HPDE6-E6E7 (cell line): ENCODE results near the gene CDPF1.

Experiments used
- DNase-seq: peaks from one replicate; pipeline ENCODE4 v3.0.0; 2011; ENCODE audit warnings: missing footprints; ENCODE audit errors: extremely low spot score

The CDPF1 gene

GRCh38 chr22:46256358-46256958 is 6.4 kb upstream of the CDPF1 start:
- peak; percentile 22 for DNase-seq

DNA sequence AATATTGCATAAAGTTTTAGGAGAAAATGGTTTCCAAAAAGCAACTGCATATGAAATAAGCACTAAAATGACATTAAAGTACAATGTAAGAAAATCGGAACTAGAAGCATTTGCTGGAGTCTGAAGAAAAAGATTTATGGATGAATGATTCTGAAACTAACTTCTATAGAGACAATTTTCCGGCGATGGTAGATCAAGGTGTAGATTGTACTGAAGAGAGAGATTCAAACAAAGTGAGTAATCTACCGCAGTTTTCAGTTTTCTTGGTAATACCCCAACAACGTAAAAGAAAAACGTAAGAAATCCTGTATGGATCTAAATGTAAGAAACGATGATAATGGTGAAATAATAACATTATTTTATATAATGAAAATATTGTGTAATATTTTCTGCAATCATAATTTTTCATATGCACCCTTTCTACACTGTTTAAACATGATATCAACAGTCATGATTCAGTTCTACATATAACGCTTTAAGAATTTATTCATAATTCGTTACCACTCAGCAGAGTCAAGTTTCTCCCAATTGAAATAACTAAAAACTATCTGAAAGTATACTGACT is 1.8 kb upstream of the CDPF1 start:
- DNase-seq: no peak

DNA sequence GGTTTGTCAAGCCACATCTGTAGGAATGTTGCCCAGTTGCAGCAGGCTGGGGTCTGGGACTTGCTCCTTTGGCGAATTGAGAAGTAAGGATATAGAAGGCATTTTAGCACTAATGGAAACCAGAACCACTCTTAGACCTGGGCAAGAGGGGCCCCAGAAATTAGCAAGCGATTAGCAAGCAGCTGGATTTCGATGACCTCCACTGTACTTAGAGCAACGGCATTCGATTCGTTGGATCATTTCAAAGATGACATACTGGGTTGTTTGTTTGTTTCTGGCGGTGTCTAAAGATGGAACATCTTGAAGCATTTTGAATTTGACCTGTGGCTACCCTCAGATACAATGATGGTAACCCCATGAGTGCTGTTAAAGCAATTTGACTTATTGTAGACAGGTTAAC is 1.2 kb upstream of the CDPF1 start:
- no peak for DNase-seq

DNA sequence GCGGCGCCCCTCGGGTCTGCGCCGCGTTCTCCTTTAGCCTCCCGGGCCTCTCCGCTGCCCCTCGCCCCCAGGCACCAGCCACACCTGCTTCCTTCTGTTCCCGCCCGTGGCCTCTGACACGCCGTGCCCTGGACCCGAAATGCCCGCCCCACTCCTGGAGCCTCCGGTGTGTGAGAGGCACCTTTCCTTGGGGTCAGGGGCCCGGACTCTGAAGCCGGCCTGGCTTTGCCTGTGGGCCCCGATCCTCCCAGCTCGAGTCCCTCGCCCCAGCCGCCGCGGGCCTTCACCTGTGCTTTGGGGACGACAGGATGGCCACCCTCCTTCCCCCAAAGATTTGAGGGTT is 661 bp upstream of the CDPF1 start:
- no peak for DNase-seq

DNA sequence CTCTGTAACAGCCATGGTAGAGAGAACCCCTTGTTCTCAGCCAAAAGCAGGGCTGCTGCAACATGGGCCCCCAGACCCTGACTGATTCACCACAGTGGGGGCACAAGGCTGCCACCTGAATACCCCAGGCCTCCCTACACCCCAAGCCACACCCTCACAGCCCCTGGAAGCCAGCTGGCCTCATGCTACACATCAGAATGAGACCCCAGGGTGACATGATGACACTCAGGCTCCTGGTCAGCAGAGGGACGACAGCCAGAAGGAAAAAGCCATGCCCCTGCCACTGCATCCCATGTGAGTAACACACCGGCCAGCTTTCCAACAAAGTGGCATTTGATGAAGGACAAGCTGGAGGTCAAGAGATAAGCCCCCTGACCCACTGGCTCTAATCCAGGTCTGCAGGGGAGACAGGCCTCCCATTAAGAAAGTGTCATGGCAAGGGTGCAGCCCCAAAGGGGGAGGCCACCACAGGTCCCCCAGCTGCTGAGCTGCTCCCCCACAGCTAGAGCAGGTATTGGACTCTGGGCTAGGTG is 2.6 kb downstream of the CDPF1 start:
- no peak for DNase-seq

- DNase-seq: no peak
These were observed 3.9 kb downstream of the CDPF1 start for GRCh38 chr22:46246178-46246577.

DNA sequence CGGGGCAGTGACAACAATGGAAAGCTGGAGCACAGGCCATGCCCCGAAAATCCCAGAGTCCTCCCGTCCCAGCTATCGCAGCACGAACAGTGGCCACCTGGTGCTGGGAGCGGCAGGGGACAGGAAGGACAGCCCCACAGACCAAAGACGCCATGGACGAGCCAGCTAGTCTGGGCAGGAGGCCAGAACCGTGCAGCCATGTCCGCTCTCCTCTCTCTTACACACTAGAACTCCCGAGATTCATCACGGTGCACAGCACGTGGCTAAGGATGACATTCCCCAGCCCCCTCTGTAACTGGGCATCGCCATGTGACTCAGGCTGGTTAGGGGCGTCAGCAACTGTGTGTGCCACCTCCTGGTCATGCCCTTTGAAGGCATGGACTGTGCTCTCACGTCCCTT is 4.6 kb downstream of the CDPF1 start:
- no peak for DNase-seq

DNA sequence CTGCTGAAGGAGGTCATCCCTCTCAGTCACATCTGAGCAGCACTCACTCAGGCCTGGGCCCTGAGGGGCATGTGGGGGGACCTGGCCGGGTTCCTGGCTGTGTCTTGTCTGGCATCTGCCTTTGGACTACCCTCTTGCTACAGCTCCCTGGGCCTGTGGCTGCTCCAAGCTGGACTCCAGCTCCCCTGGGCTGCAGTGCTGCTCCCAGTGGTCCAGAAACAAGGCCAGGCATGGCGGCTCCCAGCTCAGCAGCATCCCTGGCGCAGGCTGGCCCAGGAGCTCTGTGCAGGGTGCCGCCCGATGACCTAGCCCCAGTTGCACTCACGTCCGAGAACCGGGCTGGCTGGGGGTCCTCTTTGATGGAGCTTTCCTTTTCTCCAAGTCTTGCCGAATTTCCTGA is 5.3 kb downstream of the CDPF1 start:
- no peak for DNase-seq

GRCh38 chr22:46242076-46242475 is 8.0 kb downstream of the CDPF1 start:
- DNase-seq: no peak

GRCh38 chr22:46241396-46242007 is 8.6 kb downstream of the CDPF1 start:
- no peak for DNase-seq

- no peak for DNase-seq
These were observed 9.2 kb downstream of the CDPF1 start for GRCh38 chr22:46240907-46241306.

- no peak for DNase-seq
These were observed 9.6 kb downstream of the CDPF1 start for GRCh38 chr22:46240506-46240905.

GRCh38 chr22:46240073-46240472 is 10.0 kb downstream of the CDPF1 start:
- no peak for DNase-seq

DNA sequence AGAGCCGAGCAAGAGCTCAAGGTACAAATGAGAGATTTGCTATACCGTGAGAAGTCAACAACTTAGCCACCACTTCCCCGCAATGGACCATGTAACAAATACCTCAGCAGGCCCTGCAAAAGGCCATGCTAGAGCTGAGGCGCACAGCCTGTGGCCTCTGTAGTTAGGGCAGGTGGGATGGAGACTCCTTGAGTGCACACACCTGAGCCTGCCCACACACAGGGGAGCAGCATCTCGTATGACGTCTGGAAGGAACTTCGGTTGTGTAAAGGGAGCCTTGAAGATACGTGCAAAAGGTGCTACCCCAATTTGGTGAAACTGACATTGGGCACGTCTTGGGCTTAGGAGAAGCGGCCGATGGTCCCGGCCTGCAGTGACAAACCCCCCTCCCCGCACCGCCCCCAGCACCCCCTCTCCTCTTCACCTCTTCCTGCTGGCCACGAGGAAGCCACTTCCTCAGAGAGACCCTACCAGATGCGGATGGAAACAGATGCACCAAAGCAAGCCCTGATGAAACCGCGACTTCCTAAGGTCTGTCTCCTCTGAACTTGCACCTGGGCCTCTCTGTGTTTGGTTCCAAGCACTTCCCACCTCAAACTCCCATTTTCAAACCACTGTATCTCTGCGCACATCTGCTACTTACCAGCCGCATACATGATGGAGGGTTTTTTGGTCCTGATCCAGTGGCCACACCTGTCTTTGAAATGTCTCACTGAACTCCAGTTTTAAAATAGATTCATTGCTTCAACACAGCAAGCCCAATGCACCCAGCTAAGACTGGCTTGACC is 10.6 kb downstream of the CDPF1 start:
- DNase-seq: peak; percentile 9

DNA sequence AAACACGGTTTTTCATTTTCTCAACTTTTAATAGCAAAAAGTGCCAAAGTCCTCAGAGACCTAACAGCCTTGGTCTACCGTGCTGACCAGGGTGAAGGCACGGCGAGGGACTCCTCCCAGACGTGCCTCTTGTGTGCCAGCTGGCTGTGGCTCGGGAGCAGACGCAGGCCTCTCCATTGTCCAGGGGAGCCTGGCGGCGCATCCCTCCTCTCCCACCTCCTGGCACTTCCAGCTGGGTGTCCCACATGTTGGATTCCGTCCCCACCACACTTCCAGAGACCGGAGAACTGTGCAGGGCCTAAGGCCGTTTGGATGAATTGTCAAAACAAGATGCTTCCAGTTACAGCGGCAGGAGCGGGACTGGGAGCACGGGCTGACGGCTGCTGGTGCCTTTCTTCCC is 11.6 kb downstream of the CDPF1 start:
- no peak for DNase-seq

- DNase-seq: no peak
These were observed 12.5 kb downstream of the CDPF1 start for GRCh38 chr22:46237453-46238124.

GRCh38 chr22:46234969-46235368 is 15.1 kb downstream of the CDPF1 start:
- no peak for DNase-seq

GRCh38 chr22:46233231-46233630 is 16.9 kb downstream of the CDPF1 start:
- no peak for DNase-seq

GRCh38 chr22:46230262-46230901 is 19.7 kb downstream of the CDPF1 start:
- DNase-seq: no peak

DNA sequence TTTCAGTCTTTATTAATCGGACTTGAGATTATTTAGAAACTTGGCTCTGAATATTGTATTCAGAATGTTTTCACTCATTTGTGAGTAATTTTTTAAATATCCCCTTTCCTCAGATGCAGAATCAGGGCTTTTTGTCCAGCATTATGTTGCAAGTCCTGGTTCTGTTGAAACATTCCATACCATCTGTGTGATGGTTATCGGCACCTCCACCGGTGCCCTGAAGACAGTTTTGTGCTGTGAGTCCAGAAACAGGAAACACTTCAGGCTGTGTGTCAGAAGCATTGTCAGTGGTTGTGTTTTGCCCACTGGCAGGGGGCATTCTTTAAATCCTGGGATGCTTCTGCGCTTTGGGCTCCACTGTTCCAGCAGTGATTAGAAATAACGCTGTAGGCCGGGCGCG is 20.4 kb downstream of the CDPF1 start:
- DNase-seq: no peak

DNA sequence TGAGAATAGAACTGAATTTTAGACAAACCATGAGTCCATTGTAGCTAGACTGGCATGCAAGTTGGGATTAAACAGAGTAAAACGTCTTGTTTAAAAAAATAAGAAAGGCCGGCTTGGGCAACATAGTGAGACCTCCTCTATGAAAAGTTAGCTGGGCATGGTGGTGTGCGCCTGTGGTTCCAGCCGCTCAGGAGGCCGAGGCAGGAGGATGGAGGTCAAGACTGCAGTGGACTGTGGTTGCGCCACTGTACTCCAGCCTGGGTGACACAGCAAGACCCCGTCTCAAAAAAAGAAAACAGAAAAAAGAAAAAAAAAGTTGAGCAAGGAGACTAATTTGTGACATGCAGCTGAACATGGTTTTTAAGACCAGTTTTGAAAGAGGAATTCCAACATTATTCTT is 23.5 kb downstream of the CDPF1 start:
- no peak for DNase-seq

GRCh38 chr22:46225631-46226030 is 24.5 kb downstream of the CDPF1 start:
- no peak for DNase-seq
